ENCODE measurements around the gene NIPBL.

DNA sequence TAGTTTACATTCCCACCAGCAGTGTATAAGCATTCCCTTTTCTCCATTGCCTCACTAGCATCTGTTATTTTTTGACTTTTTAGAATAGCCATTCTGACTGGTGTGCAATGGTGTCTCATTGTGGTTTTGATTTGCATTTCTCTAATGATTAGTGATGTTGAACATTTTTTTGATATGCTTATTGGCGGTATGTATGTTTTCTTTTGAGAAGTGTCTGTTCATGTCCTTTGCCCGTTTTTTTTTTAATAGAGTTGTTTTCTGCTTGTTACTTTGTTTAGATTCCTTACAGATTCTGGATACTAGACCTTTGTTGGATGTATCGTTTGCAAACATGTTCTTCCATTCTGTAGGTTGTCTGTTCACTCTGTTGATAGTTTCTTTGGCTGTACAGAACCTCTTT lies 25.3 kb downstream of the NIPBL start:
- no peak for TF ChIP-seq POLR2AphosphoS5 (IDR thresholded peaks at IDR 0.05; ENCODE audit: low read length)
- no peak for TF ChIP-seq CREM (IDR thresholded peaks at IDR 0.05; ENCODE audit: low read depth)
- TF ChIP-seq, protein P1, sequence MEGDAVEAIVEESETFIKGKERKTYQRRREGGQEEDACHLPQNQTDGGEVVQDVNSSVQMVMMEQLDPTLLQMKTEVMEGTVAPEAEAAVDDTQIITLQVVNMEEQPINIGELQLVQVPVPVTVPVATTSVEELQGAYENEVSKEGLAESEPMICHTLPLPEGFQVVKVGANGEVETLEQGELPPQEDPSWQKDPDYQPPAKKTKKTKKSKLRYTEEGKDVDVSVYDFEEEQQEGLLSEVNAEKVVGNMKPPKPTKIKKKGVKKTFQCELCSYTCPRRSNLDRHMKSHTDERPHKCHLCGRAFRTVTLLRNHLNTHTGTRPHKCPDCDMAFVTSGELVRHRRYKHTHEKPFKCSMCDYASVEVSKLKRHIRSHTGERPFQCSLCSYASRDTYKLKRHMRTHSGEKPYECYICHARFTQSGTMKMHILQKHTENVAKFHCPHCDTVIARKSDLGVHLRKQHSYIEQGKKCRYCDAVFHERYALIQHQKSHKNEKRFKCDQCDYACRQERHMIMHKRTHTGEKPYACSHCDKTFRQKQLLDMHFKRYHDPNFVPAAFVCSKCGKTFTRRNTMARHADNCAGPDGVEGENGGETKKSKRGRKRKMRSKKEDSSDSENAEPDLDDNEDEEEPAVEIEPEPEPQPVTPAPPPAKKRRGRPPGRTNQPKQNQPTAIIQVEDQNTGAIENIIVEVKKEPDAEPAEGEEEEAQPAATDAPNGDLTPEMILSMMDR (IDR thresholded peaks at IDR 0.05 in 2 of 3, conservative IDR thresholded peaks at IDR 0.05 in 1 of 3; ENCODE audit: control insufficient read depth in 2 of 3, extremely low read depth in 1 of 3, insufficient read depth in 1 of 3, low read depth in 3 of 3, low read length in 3 of 3) = no peak
- TF ChIP-seq EP300 (IDR thresholded peaks at IDR 0.05; ENCODE audit: borderline replicate concordance in 1 of 2, control insufficient read depth in 1 of 2, low read depth in 2 of 2, low read length in 2 of 2) = no peak
- no peak for TF ChIP-seq GATAD2B (conservative IDR thresholded peaks at IDR 0.05; ENCODE audit: low read depth)
- TF ChIP-seq SMC3 (IDR thresholded peaks at IDR 0.05; ENCODE audit: borderline replicate concordance, low read length) = no peak
- TF ChIP-seq ZSCAN29 (IDR thresholded peaks at IDR 0.05) = no peak
- TF ChIP-seq CHD2 (IDR thresholded peaks at IDR 0.05; ENCODE audit: borderline replicate concordance, low read depth, low read length) = no peak
- no peak for TF ChIP-seq MAX (IDR thresholded peaks at IDR 0.05; ENCODE audit: low read depth, low read length)
